HepG2 (cell line): Measurements from ENCODE around the gene ZFAND2B. TPM values are rescaled to one million over a fixed set of nuclear protein-coding genes. Genes with fewer than 3 reads are reported as not detected.

Source experiments
- EEA1 ChIP-seq: sonication (generic); formaldehyde crosslinking; IDR thresholded peaks from 2 replicates; pipeline ENCODE4 v1.5.1; 2020; ENCODE audit warnings: mild to moderate bottlenecking, missing genetic modification reagents, borderline replicate concordance
- GATA4 ChIP-seq: sonication (generic); IDR thresholded peaks from 2 replicates; pipeline ENCODE4 v1.6.1; 2016; ENCODE audit warnings: antibody characterized with exemption, low read depth, borderline replicate concordance
- GTF2F1 ChIP-seq: fragments of 150-350 bp; IDR thresholded peaks from 2 replicates; pipeline ENCODE4 v1.6.1; 2014; ENCODE audit warnings: low read length
- GTF3A ChIP-seq: sonication (generic); formaldehyde crosslinking; conservative IDR thresholded peaks from 2 replicates; pipeline ENCODE4 v1.4.0; 2020; ENCODE audit warnings: mild to moderate bottlenecking, missing genetic modification reagents
- GZF1 ChIP-seq: sonication (generic); formaldehyde crosslinking; IDR thresholded peaks from 2 replicates; pipeline ENCODE4 v1.5.1; 2020; ENCODE audit warnings: mild to moderate bottlenecking, missing genetic modification reagents
- KLF12 ChIP-seq: sonication (generic); formaldehyde crosslinking; IDR thresholded peaks from 2 replicates; pipeline ENCODE4 v1.4.0; 2020; ENCODE audit warnings: missing genetic modification reagents, borderline replicate concordance
- NFYB ChIP-seq: sonication (generic); formaldehyde crosslinking; IDR thresholded peaks from 2 replicates; pipeline ENCODE4 v1.4.0; 2020; ENCODE audit warnings: missing genetic modification reagents
- TCF12 ChIP-seq, 2 experiments: fragments of 450-650 bp in 1 of 2; sonication (generic) in 1 of 2; formaldehyde crosslinking in 1 of 2; IDR thresholded peaks; 2 replicates each; pipeline versions ENCODE4 v1.6.1 to v1.8.0; 2017 to 2022; ENCODE audit warnings: antibody characterized with exemption in 1 of 2, mild to moderate bottlenecking in 1 of 2, missing genetic modification reagents in 1 of 2, moderate library complexity in 1 of 2
- TEAD3 ChIP-seq: optimal IDR thresholded peaks from 2 replicates; pipeline ENCODE3; 2016; ENCODE audit warnings: borderline replicate concordance
- ZBTB1 ChIP-seq: sonication (generic); formaldehyde crosslinking; IDR thresholded peaks from 2 replicates; pipeline ENCODE4 v1.4.0; 2020; ENCODE audit warnings: missing genetic modification reagents, borderline replicate concordance
- ZKSCAN8 ChIP-seq: IDR thresholded peaks from 2 replicates; pipeline ENCODE4 v1.6.1; 2016; ENCODE audit warnings: borderline replicate concordance, missing genetic modification reagents, missing compliant biosample characterization
- ZNF160 ChIP-seq: sonication (generic); formaldehyde crosslinking; IDR thresholded peaks from 2 replicates; pipeline ENCODE4 v1.8.0; 2022; ENCODE audit warnings: mild to moderate bottlenecking, inconsistent platforms, missing genetic modification reagents
- ZNF263 ChIP-seq: sonication (generic); formaldehyde crosslinking; IDR thresholded peaks from 2 replicates; pipeline ENCODE4 v1.4.0; 2020; ENCODE audit warnings: missing genetic modification reagents
- ZNF510 ChIP-seq: sonication (generic); formaldehyde crosslinking; IDR thresholded peaks from 2 replicates; pipeline ENCODE4 v1.4.0; 2020; ENCODE audit warnings: low read depth, mild to moderate bottlenecking, missing genetic modification reagents
- ZNF607 ChIP-seq: sonication (generic); formaldehyde crosslinking; IDR thresholded peaks from 2 replicates; pipeline ENCODE4 v1.5.1; 2020; ENCODE audit warnings: missing genetic modification reagents, mild to moderate bottlenecking, borderline replicate concordance
- ZNF709 ChIP-seq: sonication (generic); formaldehyde crosslinking; IDR thresholded peaks from 2 replicates; pipeline ENCODE4 v1.5.0; 2020; ENCODE audit warnings: mild to moderate bottlenecking, missing genetic modification reagents
- ZNF724P ChIP-seq: sonication (generic); formaldehyde crosslinking; IDR thresholded peaks from 2 replicates; pipeline ENCODE4 v1.8.0; 2022; ENCODE audit warnings: missing genetic modification reagents, borderline replicate concordance
- polyA plus RNA-seq, 8 experiments: library from polyadenylated mRNA; depleted of rRNA in 3 of 8; stranded (reverse) in 7 of 8; unstranded in 1 of 8; fragments of >200 nt; fragmentation: Illumina TruSeq in 4 of 8; extraction: Trizol in 4 of 8; gene quantifications; 2 replicates each; pipeline versions ENCODE4 v1.2.1 to v1.2.3, GENCODE V29; 2011 to 2016; ENCODE audit warnings: low read depth in 4 of 8, missing spikeins in 1 of 8, mixed read lengths in 1 of 8; ENCODE audit not compliant: insufficient read depth in 1 of 8
- total RNA-seq, 5 experiments: library from RNA; depleted of rRNA; stranded (reverse); fragments of >200 nt; fragmentation: Illumina TruSeq; extraction: Trizol; gene quantifications; 2 replicates each; pipeline ENCODE4 v1.2.3, GENCODE V29; 2016; ENCODE audit warnings: low read depth in 1 of 5
- TF ChIP-seq, protein P1 (sequence below): sonication (generic); formaldehyde crosslinking; IDR thresholded peaks from 2 replicates; pipeline ENCODE4 v1.5.0; 2020; ENCODE audit warnings: missing genetic modification reagents
- TF ChIP-seq, protein P2 (sequence below): IDR thresholded peaks from 2 replicates; pipeline ENCODE4 v1.6.1; 2016; ENCODE audit warnings: control low read depth
- TF ChIP-seq, protein P3 (sequence below): sonication (generic); formaldehyde crosslinking; IDR thresholded peaks from 2 replicates; pipeline ENCODE4 v1.9.0; 2021; ENCODE audit warnings: mild to moderate bottlenecking, missing genetic modification reagents

The ZFAND2B gene
- total and polyA plus RNA-seq, 2 of the 13 experiments (the other 11 are each of a cell fraction or from before 2014, with no cell fraction given), result 53.3 to 115 TPM

DNA sequence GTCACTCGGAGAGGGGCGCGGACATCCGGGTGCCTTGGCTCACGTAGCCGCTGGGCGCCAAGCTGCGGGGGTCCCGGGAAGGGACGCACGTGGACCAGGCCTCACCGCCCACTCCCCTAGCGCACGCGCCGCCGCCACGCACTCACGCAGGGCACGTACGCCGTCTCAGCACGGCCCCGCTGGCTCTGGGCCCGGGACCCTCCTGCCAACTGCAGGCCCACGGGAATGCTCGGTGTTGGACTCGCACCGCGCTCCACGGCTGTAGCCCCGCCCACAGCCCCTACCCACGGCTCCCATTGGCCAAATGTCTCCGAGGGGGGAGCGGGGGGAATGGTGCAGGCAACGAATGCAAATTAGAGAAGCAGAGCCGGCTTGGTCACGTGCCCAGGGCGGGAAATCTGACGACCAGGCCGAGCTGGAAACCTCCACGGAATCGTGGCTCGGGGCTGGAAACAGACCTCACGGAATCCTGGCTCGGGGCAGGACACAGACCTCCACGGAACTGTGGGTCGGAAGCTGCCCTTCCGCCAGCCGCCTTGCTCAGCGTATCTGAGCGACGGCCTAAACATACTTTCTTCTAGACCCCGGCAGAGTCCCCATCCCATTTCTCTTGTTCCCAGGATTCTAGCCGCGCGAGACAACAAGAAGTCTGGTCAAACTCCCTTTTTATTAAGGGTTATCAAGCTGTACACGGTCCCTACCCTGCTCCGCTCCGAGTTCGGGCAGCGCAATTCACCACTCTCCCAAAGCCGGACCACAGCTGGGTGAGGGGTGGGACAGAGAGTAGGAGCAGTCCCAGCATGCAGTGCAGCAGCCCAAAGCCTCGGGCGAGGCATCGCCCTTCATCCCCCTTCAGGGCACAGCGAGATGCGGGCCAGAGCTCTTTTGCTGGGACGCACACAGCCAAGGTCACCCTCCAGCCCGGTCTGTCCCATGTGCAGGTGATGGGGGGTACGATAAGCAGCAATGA is 12.4 kb downstream of the ZFAND2B start, which contains the start of gene ABCB6 (continued):
- TF ChIP-seq EEA1 (CRISPR knock-in tag) (peak; percentile 91; the same call in 1 of the 2 replicates), GTF2F1 (peak; percentile 19; the same call in 1 of the 2 replicates), GTF3A (0 out of 2 replicates have a peak, but pooled peaks have one; percentile 50), GATA4 (peak; percentile 73; the same call in 1 of the 2 replicates), ZKSCAN8 (CRISPR knock-in tag) (no peak; the same call in 1 of the 2 replicates), ZNF263 (CRISPR knock-in tag) (0 out of 2 replicates have a peak, but pooled peaks have one; percentile 62), TEAD3 (CRISPR knock-in tag) (peak; percentile 80), NFYB (peak; percentile 86), ZNF607 (CRISPR knock-in tag) (no peak; the same call in 1 of the 2 replicates), ZBTB1 (peak; percentile 76), ZNF510 (peak; percentile 92; the same call in 1 of the 2 replicates), GZF1 (CRISPR knock-in tag) (peak; percentile 92; the same call in 1 of the 2 replicates), ZNF724P (peak; percentile 93), ZNF709 (CRISPR knock-in tag) (peak; percentile 98), TCF12 (IDR thresholded peaks at IDR 0.05) (no peak), TCF12 (CRISPR knock-in tag; IDR thresholded peaks at IDR 0.05) (peak; percentile 99), ZNF160 (CRISPR knock-in tag) (peak; percentile 88; the same call in 1 of the 2 replicates), KLF12 (CRISPR knock-in tag) (peak; percentile 85)
- TF ChIP-seq, protein P1, sequence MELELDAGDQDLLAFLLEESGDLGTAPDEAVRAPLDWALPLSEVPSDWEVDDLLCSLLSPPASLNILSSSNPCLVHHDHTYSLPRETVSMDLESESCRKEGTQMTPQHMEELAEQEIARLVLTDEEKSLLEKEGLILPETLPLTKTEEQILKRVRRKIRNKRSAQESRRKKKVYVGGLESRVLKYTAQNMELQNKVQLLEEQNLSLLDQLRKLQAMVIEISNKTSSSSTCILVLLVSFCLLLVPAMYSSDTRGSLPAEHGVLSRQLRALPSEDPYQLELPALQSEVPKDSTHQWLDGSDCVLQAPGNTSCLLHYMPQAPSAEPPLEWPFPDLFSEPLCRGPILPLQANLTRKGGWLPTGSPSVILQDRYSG, result no peak
- TF ChIP-seq, protein P2, sequence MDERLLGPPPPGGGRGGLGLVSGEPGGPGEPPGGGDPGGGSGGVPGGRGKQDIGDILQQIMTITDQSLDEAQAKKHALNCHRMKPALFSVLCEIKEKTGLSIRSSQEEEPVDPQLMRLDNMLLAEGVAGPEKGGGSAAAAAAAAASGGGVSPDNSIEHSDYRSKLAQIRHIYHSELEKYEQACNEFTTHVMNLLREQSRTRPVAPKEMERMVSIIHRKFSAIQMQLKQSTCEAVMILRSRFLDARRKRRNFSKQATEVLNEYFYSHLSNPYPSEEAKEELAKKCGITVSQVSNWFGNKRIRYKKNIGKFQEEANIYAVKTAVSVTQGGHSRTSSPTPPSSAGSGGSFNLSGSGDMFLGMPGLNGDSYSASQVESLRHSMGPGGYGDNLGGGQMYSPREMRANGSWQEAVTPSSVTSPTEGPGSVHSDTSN, result no peak
- TF ChIP-seq, protein P3, sequence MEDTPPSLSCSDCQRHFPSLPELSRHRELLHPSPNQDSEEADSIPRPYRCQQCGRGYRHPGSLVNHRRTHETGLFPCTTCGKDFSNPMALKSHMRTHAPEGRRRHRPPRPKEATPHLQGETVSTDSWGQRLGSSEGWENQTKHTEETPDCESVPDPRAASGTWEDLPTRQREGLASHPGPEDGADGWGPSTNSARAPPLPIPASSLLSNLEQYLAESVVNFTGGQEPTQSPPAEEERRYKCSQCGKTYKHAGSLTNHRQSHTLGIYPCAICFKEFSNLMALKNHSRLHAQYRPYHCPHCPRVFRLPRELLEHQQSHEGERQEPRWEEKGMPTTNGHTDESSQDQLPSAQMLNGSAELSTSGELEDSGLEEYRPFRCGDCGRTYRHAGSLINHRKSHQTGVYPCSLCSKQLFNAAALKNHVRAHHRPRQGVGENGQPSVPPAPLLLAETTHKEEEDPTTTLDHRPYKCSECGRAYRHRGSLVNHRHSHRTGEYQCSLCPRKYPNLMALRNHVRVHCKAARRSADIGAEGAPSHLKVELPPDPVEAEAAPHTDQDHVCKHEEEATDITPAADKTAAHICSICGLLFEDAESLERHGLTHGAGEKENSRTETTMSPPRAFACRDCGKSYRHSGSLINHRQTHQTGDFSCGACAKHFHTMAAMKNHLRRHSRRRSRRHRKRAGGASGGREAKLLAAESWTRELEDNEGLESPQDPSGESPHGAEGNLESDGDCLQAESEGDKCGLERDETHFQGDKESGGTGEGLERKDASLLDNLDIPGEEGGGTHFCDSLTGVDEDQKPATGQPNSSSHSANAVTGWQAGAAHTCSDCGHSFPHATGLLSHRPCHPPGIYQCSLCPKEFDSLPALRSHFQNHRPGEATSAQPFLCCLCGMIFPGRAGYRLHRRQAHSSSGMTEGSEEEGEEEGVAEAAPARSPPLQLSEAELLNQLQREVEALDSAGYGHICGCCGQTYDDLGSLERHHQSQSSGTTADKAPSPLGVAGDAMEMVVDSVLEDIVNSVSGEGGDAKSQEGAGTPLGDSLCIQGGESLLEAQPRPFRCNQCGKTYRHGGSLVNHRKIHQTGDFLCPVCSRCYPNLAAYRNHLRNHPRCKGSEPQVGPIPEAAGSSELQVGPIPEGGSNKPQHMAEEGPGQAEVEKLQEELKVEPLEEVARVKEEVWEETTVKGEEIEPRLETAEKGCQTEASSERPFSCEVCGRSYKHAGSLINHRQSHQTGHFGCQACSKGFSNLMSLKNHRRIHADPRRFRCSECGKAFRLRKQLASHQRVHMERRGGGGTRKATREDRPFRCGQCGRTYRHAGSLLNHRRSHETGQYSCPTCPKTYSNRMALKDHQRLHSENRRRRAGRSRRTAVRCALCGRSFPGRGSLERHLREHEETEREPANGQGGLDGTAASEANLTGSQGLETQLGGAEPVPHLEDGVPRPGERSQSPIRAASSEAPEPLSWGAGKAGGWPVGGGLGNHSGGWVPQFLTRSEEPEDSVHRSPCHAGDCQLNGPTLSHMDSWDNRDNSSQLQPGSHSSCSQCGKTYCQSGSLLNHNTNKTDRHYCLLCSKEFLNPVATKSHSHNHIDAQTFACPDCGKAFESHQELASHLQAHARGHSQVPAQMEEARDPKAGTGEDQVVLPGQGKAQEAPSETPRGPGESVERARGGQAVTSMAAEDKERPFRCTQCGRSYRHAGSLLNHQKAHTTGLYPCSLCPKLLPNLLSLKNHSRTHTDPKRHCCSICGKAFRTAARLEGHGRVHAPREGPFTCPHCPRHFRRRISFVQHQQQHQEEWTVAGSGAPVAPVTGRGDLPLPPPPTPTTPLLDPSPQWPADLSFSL, result no peak
